Daoy (cell line): ENCODE results near the gene MYO1D. TPM values are rescaled to one million over a fixed set of nuclear protein-coding genes. Genes with fewer than 3 reads are reported as not detected.
"Not testable (repeated sequence)": the region's sequence is repeated elsewhere in the genome, so short reads cannot be mapped to it uniquely, and the experiment has no call there.

Experiments
- DNase-seq: peaks from one replicate; pipeline ENCODE4 v3.0.0-alpha.2; 2015; ENCODE audit warnings: low read depth
- total RNA-seq: library from RNA; depleted of rRNA; stranded (reverse); fragments of >200 nt; shearing (Covaris generic); gene quantifications from 2 replicates; pipeline ENCODE4 v1.2.3, GENCODE V29; 2014

The MYO1D gene
- total RNA-seq, 1 experiment from 2014 or later = 25.5 TPM

DNA sequence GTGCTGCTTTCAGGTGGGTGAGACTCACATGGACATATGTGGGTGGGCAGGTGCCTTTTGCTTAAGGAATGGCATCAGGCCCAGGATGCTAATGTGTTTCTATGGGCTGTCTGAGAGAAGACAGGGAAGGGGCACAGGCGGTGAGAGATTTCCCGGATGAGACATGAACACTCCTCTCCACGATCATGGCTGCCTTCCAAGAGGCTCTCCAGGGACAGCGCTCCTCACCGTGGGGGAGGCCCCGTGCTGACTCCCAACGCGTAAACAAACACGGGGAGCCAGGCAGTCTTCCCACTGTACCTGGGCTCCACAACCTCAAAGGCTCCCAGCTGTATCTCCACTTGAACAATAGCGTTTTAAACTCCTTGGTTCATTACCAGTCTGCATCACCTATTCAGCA, 347.3 kb downstream of the MYO1D start:
- peak; percentile 12 for DNase-seq

DNA sequence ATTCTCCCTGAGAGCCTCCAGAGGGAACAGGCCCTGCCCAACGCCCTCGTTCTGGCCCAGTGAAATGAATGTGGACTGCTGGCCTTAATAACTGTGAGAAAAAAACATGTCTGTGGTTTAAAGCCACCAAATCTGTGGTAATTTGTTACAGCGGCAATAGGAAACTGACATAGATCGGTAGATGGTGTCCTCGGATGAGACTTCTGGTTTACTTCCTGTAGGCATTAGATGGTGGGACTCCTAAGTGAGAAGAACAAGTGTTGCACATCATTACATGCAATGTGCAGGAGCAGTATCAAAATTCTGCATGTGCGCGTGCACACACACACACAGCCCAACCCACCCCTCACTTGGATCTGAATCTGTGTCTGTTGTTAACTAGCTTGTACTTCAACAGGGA, 348.1 kb downstream of the MYO1D start:
- no peak for DNase-seq

DNA sequence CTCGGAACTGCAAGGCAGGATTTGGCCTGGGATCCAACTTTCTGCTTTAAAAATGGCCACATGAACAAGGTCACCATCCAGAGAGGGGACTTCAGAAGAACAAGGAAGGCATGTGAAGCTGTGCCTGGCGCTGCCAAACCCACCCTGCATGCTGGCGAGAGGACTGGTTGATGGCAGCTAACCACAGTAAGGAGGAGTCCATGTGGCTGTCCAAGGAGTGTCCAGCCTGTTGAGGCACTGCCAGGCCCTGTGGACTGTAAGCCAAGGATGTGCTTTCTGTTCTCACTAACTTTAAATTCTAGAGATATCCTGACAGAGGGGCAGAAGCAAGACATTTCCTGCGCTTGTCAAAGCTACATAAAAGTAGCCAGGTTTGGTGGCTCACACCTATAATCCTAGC, 349.8 kb downstream of the MYO1D start:
- no peak for DNase-seq

DNA sequence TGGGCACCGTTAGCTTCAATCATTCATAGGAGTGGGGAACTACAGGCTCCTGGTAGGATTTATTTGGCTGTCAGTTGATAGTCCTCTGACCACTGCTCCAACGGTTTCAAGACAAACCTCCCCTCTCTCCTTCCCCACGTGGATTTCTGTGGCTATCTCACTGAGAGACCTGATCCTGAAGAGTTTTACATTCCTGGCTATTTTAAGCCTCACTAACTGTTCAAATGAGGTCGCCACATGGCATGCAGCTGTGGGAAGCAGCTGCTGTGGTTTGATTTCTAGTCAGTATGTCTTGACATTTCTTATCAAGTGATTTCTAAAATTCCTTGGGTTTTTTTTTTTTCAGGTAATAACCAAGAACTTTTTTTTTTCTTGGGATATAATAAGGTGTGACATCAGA, 351.8 kb downstream of the MYO1D start:
- DNase-seq = peak; percentile 33

DNA sequence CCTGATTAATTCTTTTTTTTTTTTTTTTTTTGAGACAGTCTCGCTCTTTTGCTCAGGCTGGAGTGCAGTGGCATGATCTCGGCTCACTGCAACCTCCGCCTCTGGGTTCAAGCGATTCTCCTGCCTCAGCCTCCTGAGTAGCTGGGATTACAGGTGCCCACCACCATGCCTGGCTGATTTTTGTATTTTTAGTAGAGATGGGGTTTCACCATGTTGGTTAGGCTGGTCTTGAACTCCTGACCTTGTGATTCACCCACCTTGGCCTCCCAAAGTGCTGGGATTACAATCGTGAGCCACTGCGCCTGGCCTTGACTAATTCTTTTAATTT, 352.4 kb downstream of the MYO1D start:
- DNase-seq = not testable (repeated sequence)

DNA sequence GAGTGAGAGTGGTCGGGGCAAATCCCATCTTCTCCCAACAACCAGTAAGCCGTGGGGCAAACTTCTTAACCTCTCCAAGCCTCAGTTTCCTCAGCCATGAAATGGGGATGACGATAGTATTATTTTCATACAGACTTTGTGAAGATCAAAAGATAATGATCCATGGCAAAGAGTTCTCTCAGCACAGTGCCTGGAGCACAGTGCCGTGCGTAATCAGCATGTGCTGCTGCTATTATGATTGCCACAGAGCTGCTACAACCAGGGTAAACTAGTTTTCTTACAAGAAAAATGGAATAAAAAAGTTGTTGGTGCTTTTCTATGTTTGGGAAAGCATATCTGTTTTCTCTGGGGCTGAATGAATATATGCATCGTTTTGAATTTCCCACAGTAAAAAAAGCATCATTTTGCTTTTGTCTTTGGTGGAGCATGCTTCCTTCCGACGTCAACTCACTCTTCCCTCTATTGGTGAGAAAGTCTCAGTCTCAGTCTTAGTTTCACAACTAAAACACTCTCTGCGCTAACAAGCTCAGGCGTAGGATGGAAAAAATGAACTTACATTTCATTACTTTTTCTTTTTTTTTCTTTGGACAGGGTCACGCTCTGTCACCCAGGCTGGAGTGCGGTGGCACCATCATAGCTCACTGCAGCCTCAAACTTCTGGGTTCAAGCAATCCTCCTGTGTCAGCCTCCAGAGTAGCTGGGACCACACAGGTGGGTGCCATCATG, 352.9 kb downstream of the MYO1D start:
- no peak for DNase-seq

DNA sequence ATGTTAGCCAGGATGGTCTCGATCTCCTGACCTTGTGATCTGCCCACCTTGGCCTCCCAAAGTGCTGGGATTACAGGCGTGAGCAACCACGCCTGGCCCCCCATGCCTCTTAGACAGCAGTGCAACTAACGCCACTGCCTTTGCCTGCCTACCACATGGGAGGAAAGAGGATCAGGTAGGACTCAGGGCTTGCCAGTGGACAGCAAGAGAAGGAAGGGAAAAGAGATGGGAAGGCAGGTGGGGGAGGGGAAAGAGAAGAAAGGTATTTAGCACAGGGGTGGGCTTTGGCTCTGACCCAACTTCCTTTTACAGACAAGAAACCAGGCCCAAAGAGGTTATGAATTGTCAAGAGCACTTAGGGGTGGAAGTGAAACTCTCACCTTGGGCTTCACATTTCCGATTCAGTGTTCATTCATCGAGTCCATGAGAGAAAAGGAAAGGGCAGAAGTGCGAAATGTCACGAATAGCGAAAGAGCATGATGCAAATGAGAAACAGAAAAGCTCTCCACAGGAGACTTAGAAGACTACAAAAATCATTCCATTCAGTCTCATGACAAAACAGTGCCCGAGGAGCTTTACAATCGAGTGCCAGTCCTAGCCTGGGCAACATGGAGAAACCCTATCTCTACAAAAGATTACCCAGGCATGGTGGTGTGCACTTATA, 353.8 kb downstream of the MYO1D start:
- no peak for DNase-seq

DNA sequence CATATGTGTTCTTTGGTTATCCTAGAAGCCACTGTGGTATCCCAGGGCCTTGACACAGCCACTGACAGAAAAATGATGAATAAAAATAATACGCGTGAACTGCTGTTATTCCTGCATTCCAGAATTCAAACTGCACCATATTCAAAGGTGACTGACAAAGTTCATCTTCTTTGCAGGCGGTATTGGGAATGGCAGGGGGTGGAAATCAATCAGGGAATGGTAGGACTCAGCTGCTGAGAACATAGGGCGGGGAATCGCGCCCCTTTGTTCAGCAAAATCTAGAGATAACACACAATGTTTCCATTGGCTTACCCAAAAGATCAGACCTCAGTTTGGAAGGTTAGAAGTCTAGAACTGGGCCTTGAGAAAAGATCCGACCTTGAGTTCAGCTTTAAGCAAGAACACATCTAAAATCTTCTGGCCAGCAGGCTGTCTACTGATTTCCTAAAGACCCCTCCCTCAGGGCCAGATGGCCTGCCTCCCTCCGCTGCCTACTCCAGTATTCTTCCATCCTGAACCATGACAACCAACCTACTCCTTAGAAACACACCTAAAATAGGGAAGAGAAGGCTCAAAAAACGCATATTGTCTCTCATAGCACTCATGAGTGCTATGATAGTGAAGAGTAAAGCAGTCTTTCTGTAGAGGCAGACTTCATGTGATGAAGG, 356.1 kb downstream of the MYO1D start:
- DNase-seq = no peak

DNA sequence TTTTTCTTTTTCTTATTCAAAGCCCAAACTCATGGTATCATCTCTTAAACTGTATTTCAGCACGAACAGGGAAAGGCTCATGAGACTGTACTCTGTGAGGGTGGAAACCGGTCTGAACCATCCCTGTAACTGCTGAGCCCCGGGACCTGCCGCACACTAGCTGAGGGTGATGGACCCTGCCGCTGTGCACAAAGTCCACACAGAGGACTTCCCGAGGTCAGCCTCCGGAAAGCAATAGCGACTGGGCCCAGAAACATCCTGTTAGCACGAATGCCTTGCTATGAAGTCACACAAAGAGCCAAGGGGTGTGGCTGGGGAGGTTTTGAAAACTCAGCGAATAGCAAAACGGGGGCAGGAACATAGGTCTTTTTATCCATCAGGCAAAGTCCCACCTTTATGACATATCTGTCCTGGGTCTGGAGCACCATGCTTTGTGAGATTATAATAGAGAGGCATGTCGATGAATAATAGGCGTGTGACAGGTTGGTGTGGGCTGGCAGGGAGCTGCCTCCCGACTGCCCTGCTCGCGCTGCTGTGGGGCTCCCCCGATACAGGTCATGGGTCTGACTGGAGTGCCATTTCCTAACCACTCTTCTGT, 356.7 kb downstream of the MYO1D start:
- DNase-seq = peak; percentile 32

DNA sequence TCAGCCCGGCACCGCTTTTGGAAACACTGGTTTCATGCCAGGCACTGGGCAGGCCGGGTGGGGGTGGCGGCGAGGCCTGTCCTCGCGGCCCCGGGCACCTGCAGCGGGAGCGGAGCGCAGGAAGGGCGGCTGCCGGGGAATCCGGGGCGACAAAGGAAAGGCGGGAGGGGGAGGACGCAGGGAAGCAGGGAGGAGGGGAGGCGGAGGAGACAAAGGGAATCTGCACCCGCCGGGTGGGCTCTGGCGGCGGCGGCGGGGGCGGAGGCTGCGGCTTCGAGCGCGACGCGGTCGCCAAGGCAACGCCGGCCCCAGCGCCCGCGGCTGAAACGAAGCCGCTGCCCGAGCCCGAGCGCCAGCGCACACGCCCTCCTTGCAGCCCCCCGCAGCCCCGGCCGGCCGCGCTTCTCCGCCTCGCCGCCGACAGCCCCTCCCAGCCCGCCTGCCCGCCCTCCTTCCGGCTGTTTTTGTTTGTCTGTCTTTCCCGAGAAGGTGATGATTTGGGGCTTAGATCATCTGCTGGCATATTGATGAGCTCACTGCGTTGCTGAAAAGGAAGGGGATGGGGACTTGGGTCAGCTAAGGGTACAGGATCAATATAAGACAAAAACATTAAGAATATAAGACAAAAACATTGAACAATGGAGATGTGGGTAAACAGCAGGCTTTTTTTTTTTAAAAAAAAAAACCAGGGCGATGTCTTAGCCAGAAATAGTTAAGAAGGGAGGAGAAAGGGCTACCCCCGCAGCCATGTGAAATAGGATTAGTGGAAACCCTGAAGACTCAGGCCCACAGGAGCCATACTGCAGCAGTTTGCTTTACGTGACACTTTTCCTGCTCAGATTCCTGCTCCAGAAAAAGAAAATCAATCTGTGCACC, 357.5 kb downstream of the MYO1D start:
- DNase-seq = peak; percentile 62

DNA sequence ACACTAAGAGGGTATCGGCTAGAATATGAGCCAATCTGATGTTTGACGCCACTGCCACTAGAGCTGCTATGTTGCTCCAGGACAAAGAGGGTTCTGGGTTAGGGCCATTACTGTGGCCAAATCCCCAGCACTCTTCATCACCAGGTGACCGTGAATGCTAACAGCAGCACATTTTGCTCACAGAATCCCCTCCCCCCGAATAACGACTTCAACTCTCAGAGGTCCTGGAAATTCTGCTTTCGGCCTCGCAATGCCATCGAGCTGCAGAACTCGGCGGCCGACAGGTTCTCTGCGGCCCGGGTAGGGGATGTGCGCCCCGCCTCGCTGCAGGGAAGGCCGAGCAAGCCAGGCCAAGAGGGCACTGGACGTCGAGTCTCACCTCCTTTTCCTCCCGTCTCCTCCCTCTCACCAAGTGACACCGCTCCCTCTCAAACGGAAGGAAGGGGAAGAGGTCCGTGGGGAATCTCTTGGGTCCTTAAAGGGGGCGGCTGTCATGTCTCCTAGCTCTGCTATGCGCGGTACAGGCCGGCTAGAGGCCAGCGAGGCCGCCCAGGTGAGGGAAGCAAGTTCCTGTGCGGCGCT, 358.2 kb downstream of the MYO1D start:
- DNase-seq = no peak

DNA sequence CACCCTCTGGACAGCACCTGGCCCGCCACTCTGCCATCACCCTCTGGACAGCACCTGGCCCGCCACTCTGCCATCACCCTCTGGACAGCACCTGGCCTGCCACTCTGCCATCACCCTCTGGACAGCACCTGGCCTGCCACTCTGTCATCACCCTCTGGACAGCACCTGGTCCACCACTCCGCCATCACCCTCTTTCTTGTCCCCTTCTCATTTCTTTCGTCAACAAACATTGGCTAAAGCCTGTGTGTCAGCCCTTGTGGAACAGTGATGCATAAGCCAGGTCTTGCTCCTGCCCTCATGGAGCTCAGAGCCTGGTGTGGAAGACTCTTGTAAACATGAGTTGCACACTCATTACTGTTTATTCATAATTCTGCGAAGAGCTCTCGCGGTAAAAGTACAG, 358.9 kb downstream of the MYO1D start:
- DNase-seq = no peak

DNA sequence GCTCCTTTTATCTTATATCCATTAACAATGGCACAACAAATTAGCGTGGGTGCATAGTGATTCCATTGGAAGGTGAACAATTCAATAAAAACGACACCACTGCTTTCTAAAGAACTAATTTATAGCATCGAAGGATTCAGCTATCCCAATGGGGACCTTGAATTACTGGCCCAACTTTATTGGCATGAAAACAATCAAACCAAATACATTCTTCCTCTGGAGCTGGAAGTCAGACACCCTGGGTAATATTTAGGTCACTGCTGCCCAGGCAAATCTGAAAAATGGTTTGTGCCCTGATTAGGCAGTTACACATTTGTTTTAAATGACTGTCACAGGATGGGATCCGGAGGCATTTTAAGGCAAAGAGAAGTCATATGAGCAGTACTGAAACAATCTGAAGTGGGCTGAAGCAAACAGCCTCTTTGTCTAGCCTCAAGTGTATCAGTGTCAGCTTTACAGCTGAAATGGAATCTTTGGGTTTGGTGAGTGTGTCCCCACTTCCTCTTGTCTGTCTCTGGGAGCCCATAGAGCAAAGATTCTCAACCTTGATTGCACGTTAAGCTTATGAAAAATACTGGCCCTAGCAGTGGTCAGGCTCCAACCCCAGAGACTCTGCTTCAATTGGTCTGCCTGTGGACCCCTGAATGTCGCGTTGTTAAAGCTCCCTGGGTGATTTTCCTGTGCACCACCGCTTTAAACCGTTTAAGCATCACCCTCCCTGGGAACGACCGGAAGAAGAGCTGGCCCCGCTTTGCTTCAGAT, 359.8 kb downstream of the MYO1D start:
- no peak for DNase-seq

DNA sequence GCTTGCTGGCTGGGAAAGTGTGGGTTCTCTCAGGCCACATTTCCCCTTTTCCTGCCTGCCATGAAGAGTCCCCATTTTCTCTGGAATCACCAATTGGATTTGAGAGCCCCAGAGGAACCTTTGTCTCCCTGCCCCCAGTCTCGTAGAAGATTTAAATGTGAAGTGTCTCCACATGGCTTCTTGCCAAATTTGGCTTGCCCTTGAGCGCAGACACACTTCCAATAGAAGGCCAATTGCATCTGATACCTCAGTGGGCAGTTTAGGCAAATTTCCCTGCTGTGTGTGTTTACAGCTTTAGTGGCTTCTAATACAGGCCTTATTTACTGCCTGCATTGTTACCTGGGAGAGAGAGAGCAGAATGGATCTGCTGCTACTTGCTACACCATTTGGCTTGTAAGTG, 360.5 kb downstream of the MYO1D start:
- DNase-seq = no peak

DNA sequence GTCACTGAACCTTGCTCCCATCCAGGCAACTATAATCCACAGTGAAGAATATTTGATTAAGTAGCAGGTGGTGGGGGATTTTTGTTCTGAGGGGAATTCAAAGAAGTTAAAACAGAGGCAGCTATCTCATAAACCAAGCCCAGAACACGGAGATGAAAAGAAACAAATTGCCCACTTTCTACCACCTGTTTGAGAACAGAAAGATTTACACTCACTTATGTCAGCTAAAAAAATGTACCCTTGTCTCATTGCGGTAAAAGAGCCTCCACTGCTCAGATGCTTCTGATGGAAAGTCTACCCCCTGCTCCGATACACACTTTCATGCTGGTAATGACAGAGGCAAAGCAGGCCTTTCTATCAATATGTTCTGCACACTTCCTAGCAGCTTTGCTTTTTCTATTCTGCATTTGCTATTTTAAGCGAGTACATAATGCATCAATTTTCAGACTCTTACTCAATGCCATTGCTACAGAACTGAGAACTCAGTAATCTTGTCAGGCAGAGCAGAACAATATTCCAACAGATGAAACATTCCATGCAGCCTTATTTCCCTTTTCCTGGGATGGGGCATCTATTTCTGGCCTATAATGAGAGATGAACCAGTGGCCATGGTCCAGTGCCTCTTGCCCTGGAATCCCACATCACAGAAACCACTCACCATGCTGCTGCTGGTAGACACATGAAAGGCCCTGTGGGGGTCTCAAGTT, 361.1 kb downstream of the MYO1D start:
- DNase-seq = no peak

DNA sequence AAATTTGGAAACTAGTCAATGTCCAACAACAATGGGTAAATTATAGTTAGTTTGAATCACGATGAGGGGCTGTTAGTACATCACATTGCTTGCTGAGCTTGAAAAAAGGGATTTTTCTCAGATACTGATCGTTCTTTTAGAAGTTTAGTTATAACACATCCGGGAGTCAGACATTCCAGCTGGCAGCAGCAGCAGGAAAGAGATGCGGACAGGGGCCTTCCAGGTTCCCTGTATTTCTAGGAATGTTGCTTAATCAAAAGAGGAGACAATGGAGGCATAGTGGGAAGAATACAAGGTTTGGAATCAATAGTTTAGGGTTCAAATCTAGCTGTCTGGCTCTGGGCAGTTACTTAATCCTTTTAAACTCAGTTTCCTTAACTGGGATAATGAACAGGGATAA, 362.3 kb downstream of the MYO1D start:
- no peak for DNase-seq

DNA sequence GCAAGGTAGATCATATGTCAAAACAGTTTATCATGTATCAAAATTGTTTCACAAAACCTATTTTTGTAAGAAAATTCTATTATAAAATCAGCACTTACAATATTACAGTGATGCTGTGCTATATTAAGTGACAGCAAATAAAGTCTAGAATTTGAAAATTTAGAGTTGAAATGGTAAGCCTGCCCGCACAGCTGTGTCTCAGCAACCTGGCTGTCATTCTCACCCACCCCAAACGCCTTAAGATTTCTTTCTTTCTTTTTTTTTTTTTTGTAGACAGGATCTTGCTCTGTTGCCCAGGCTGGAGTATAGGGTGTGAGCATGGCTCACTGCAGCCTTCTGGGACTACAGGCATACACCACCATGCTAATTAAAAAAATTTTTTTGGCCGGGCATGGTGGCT, 363.3 kb downstream of the MYO1D start:
- DNase-seq = no peak

DNA sequence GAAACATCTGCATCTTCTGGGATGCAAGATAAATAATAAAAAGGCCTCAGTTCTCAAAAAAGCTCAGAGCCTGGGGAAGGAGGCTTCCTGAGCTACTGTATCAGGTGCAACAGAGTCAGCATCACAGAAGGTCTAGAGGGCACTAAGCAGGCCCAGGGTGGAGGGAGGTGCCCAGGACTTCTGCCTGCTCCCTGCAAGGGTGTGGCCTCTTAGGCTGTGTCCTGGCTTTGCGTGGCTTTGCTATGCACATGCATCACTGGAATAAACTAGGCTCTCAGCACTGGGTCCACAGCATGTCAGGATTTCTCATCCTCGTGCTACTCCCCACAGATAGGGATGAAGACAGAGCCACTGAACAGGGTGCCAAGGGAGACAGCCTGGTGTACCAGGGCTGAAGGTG, 364.6 kb downstream of the MYO1D start:
- no peak for DNase-seq

DNA sequence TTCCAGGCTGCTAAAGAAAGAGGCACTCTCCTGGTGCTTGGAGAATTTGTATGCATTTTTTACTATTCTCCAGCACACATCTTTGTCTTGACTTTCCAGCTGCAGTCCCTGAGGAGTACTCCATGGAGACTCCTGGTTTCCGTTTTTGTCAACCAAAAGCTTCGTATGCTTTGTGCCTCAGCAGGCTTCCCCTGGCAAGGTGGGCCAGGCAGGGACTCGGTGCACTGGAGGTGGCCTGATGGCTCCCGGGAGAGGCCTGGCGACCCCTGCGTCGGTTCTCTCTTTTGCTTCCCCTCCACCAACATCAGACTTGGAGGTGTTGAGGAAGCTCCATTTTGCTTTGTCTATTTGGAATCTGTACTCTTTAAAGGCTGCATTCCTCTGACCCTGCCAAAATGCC, 366.5 kb downstream of the MYO1D start:
- no peak for DNase-seq

DNA sequence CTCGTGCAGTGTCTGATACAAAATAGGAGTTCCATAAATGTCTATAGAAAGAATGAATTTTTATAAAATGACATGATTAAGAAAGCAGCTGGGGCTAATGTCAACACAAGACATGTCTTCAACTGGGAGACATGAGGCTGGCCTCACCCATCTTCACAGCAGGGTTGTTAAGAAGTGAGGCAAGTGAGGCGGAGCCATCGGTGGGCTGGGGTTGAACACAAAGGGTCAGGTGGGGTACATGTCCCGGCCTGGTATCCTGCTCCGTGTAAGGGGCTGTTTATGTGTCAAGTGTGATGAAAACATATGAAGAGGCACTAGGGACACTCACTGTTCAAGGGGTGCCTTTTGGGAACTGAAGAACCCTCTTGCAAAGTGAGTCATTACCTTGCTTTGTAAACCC, 368.0 kb downstream of the MYO1D start:
- no peak for DNase-seq
